HG02759 (cell line): ENCODE measurements around the gene TRMO.
A peak's percentile ranks its signal among the peaks of the same experiment; 100 is the strongest.
"Not testable (repeated sequence)": the region's sequence is repeated elsewhere in the genome, so short reads cannot be mapped to it uniquely, and the experiment has no call there.

Experiments used
- ATAC-seq: cut with Tn5 transposase; IDR thresholded peaks from one replicate; pipeline ENCODE4 v1.9.1; 2021; ENCODE audit warnings: mild to moderate bottlenecking, moderate library complexity; ENCODE audit not compliant: unreplicated experiment

TRMO gene, protein sequence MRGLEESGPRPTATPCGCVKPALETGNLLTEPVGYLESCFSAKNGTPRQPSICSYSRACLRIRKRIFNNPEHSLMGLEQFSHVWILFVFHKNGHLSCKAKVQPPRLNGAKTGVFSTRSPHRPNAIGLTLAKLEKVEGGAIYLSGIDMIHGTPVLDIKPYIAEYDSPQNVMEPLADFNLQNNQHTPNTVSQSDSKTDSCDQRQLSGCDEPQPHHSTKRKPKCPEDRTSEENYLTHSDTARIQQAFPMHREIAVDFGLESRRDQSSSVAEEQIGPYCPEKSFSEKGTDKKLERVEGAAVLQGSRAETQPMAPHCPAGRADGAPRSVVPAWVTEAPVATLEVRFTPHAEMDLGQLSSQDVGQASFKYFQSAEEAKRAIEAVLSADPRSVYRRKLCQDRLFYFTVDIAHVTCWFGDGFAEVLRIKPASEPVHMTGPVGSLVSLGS

GRCh38 chr9:97921959-97922724 lies at the start of gene TRMO:
Gene TRMO, minus strand, starts transcription at chr9:97922500. Its CDS starts 7 bp downstream, at chr9:97922493.
- ATAC-seq, result peak; percentile 89

- ATAC-seq, result no peak
Observed at GRCh38 chr9:97970165-97970564, 47.9 kb upstream of the TRMO start.

- ATAC-seq, result no peak
Observed at GRCh38 chr9:97969014-97969413, 46.7 kb upstream of the TRMO start.

- no peak for ATAC-seq
Observed at GRCh38 chr9:97966493-97966892, 44.2 kb upstream of the TRMO start.

GRCh38 chr9:97964901-97965300 lies 42.6 kb upstream of the TRMO start:
- ATAC-seq, result no peak

DNA sequence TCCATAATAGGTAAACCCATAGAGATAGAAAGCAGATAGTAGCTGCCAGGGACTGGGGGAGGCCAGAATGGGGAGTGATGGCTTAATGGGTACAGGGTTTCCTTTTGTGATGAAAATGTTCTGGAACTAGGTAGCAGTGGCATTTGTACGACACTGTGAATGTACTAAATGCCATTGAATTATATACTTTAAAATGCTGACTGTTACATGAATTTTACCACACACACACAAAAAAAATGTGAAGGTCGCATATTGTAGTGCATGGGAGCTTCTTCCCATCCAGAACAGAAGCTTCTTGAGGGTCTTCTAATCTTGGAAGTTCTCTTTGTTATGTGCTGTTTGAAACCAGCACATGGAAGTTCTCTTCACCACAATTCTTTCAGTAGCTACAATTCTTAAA lies 40.9 kb upstream of the TRMO start:
- ATAC-seq, result no peak

- ATAC-seq, result no peak
Observed at GRCh38 chr9:97962575-97962974, 40.3 kb upstream of the TRMO start.

DNA sequence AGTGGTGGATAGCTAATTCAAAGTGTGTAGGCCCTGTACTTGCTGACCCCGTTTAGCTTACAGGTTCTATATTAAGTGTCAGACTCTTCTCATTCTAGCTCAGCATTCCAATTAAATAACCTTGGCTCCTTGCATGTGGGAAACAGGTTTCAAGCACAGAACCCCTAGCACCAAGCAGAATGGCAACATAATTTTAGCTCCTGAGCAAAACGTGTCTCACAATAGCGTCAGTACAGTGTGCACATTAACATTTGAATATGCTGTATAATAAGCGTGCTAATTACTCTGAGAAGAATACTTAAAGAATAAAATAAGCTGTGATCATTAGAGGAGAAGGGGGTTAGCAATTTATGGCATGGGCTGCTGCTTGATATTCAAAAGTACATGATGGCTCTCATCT lies 39.8 kb upstream of the TRMO start:
- ATAC-seq, result no peak

- ATAC-seq, result no peak
Observed at GRCh38 chr9:97961361-97961760, 39.1 kb upstream of the TRMO start.

- not testable (repeated sequence) for ATAC-seq
Observed at GRCh38 chr9:97960678-97961328, 38.5 kb upstream of the TRMO start.

DNA sequence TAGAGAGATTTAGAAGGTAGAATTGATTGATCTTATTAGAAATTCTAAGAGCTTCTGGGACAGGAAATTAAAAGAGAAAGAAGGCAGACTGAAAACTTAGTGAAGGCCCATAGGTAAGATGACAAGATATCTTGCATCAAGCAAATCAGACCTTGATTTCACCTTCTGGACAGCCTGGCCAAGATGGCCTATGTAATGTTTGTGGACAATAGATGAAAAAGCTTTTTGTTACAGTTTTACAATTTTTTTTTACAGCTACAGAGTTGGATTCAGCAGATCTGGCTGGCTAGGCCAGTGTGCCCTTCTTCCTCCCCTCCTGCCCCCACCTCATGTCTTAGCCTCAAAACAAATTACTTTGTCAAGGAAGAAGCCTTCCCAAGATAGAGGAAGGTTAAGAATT lies 37.3 kb upstream of the TRMO start:
- no peak for ATAC-seq

GRCh38 chr9:97958812-97959511 lies 36.7 kb upstream of the TRMO start:
- ATAC-seq, result no peak

DNA sequence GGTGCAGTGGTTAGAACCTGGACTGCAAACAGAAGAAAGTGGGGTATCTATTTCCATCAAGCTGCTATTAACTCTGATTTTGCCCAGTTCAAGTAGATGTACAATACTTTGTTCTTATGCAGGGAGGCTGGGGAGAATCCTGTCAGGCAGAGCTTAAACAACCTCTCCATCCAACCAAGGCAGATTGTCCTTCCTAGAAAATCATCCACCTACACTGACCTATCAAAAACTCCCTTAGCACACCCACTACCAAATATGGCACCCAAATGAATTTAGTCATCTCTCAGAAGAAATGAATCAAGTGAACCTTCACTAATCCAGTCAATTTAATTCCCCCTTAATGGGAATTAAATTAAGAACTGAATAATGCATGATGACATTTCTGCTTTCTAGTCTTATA lies 34.0 kb upstream of the TRMO start:
- no peak for ATAC-seq

DNA sequence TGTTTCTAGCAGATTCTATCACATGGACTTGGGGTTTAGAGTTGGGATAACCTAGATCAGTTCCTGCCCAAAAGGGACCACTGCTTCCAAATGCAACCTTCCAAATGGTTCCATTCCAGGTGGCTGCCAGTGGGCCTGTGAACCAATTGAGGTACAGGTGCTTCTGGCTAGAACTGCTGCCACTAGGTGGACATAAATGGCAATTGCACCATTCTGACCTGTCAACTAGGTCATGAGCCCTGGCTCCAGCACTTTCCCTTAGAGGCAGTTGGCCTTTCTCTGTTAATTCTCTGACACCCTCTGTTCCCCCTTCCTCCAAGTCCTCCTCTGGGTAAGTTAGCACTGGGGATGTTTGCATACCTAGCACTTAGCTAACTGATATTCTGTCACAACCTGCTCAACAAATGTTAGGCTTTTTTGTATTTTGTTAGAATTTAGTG lies 32.3 kb upstream of the TRMO start:
- ATAC-seq, result peak; percentile 74

- not testable (repeated sequence) for ATAC-seq
Observed at GRCh38 chr9:97950873-97951272, 28.6 kb upstream of the TRMO start.

GRCh38 chr9:97947094-97947493 lies 24.8 kb upstream of the TRMO start:
- not testable (repeated sequence) for ATAC-seq

DNA sequence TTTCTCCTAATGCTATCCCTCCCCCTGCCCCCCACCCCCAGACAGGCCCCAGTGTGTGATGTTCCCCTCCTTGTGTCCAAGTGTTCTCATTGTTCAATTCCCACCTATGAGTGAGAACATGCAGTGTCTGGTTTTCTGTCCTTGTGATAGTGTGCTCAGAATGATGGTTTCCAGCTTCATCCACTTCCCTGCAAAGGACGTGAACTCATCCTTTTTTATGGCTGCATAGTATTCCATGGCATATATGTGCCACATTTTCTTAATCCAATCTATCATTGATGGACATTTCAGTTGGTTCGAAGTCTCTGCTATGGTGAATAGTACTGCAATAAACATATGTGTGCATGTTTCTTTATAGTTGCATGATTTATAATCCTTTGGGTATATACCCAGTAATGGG lies 23.2 kb upstream of the TRMO start:
- ATAC-seq, result not testable (repeated sequence)

DNA sequence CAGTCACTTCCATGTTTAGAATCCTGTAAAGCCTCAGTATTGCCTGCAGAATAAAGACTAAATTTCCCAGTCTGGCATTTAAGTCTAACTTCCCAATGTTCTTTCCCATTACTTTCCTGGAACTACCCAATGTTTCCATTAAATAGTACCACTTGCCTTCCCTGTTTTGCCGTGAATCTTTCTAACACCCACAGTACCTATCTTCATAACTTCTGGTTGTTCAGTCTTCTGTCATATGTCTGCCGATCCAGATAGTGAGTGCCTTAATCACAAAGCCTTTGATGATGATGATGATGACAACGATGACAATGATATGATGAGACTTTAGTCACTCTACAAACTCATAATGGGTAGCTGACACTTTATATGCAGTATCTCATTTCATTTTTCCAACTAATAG lies 22.3 kb upstream of the TRMO start:
- no peak for ATAC-seq

DNA sequence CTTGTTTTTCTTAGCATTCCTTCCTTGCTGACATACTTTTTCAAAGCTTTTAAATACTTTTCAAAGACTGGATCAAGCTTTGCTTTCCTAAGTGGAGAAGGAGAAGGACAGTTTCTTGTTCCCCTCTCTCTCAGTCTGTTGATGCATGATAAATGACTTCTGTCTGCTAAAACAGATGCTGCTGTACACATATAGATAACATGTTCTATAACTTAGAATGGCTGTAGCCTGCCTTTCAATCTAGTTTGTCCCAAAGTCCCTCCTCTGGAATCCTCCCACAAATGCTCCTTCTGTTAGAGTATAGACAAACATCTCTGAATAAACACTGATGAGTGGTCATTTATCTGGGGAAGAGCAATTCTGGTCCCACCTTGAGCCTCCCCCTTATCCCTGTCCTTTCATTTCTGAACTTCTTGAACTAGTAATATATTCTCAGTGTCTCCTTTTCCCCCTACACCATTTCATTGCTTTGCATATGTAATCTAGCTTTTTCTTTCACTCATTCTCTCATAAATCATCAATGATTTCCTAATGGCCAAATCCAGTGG lies 21.1 kb upstream of the TRMO start:
- no peak for ATAC-seq

- no peak for ATAC-seq
Observed at GRCh38 chr9:97941323-97941722, 19.0 kb upstream of the TRMO start.

DNA sequence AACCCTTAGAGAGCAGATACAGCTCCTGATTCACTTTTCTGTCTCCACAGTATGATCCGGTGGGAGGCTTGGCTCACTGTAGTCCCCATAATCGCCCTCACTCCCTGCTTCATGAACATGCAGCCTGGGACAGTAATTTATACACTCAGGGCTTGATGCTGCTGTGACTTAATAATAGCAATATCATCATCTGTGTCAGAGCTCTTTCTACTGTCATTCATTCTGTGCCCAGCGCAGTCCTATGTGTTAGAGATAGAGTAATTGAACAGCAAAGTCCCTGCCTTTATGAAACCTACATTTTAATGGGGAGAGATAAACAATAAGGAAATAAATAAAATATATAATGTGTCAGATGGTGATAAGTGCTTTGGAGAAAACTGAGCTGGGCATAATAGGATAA lies 18.4 kb upstream of the TRMO start:
- ATAC-seq, result no peak
